HL-60/S4 treated with phorbol 12-myristate 13-acetate at 8.2 ng/mL for 4 days and 3 days (cell line): ENCODE data around the gene RECQL.

Source experiments
- in situ Hi-C: fragments of 300-500 bp; cut with MboI; formaldehyde crosslinking; loops from 2 replicates; pipeline ENCODE4 v1.15.0; 2022; ENCODE audit warnings: low sequenced_read_pairs

The RECQL gene

GRCh38 chr12:21501258-21502163, at the start of gene RECQL, which contains the start of gene GOLT1B:
Gene RECQL (minus strand): TSS chr12:21501635. CDS start chr12:21499570, 2,065 bp downstream.
Gene GOLT1B (plus strand): TSS chr12:21501789. CDS start chr12:21501924, 135 bp downstream.
- in situ Hi-C loops = no loop called here

GRCh38 chr12:21547437-21547836, 46.0 kb upstream of the RECQL start:
- in situ Hi-C loops = no loop called here

GRCh38 chr12:21546716-21547115, 45.3 kb upstream of the RECQL start:
- in situ Hi-C loops = no loop called here

GRCh38 chr12:21545557-21545956, 44.1 kb upstream of the RECQL start:
- in situ Hi-C loops = no loop called here

GRCh38 chr12:21543151-21543550, 41.7 kb upstream of the RECQL start:
- in situ Hi-C loops = no loop called here

DNA sequence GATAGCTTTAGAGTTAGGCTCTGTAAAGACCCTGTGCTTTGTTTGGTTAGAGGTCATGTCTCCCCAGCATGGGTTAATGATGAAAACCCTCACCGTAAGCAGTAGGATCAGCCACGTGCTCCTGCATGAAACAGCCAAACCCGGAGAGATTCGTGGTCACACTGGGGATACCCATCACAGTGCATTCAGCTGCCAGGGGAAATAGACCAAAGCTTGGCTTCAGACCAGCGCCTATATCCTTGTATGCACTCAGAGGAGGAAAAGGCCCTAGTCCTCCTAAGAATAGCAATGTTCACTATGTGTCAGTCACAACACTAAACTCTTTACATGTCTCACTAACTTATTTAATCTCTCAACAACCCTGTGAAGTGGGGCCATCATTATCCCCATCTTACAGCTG, 41.0 kb upstream of the RECQL start:
- in situ Hi-C loops = no loop called here

DNA sequence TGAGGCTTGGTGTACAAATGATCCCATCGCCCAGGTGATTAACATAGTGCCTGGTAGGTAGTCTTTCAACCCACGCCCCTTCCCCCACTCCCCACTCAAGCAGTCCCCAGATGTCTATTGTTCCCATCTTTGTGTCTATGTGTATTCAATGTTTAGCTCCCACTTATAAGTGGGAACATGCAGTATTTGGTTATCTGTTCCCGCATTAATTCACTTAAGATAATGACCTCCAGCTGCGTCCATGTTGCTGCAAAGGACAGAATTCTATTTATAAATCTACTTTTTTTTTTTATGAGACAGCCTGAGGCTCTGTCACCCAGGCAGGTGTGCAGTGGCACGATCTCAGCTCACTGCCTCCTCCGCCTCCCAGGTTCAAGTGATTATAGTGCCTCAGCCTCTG, 40.3 kb upstream of the RECQL start:
- in situ Hi-C loops = no loop called here

GRCh38 chr12:21539797-21540196, 38.4 kb upstream of the RECQL start:
- in situ Hi-C loops = no loop called here

DNA sequence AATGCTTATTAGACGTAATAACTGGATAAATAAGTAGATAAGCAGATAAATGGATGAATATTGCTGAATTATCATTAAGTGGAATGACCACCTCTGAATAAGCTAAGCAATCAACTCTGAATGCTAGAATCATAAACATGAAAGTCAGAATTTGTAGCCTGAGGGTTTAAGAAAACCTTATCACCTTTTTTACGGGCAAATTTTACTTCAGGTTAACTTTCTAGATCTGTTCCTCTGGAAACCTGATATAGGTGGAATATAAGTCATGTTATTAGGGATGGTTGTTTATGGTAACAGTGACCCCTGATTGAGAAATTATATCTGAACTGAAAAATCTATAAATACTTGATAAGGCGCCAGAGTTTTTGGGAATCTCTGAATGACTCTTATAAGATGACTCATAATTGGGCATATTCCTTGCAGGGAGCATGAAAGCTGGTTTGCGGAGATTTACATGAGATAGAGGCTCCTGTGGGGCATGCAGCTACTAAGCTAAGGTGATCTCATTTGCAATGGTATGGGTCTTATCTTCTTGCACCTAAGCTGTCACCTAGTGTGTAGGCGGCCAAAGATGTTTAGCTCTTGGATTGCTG, 36.7 kb upstream of the RECQL start:
- in situ Hi-C loops = no loop called here

DNA sequence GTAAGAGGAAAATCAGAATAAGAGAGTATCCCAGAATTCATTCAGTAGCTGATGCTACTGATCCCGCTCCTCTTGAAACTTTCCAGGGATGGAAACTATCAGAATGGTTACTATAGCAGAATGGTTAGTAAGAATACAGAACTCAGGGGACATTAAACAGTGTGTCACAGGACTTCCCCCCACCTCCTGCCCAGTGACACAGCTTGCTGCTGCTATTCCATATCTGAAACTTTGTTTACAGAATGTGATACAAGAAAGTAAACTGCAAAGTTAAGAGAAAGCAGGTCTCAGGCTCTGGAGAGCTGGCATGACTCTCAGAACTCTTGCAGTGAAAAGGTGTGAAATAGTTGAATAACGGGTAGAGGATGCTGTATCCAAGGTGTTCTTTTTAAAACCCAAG, 28.0 kb upstream of the RECQL start:
- in situ Hi-C loops = no loop called here

- in situ Hi-C loops = no loop called here
Observed at GRCh38 chr12:21528953-21529352, 27.5 kb upstream of the RECQL start.

DNA sequence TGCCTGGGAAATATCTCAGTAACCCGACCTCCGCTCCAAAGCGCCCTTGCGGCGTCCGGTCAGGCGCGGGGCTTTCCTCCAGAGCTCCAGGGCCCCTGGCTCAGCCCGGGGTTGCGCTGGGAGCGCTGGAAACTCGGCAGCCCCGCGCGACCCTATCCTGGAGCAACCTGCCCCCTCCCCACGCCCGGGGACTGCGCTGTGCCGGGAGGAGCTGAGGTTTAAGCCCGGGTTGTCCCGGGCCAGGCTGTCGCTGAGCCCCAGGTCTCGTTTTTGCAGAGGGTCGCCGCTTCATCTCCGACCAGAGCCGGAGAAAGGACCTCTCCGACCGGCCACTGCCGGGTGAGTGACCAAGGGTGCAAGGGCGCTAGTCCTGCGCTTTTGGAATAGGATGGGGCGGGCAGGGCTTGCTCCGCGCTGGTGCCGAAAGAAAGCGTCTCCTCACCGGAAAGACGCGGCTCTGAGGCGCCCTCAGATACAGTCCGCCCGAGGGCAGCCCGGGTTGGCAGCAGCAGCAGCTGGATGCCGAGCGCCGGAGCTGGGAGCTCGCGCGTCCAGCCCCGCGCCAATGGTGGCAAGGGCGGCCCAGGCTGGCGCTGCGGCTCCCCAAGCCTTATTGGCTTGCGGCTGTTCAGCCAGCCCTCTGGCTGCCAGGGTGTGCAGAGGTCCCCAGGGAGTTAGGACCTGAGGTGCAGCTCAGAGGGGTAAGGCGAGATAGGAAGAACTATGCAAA, 26.2 kb upstream of the RECQL start:
- in situ Hi-C loops = no loop called here

GRCh38 chr12:21526721-21527345, 25.4 kb upstream of the RECQL start:
- in situ Hi-C loops = no loop called here

GRCh38 chr12:21526053-21526452, 24.6 kb upstream of the RECQL start, which contains the start of gene SPX:
Gene SPX (plus strand): TSS chr12:21526296. CDS start chr12:21526473, 177 bp downstream.
- in situ Hi-C loops = no loop called here

- in situ Hi-C loops = no loop called here
Observed at GRCh38 chr12:21523148-21523547, 21.7 kb upstream of the RECQL start.

DNA sequence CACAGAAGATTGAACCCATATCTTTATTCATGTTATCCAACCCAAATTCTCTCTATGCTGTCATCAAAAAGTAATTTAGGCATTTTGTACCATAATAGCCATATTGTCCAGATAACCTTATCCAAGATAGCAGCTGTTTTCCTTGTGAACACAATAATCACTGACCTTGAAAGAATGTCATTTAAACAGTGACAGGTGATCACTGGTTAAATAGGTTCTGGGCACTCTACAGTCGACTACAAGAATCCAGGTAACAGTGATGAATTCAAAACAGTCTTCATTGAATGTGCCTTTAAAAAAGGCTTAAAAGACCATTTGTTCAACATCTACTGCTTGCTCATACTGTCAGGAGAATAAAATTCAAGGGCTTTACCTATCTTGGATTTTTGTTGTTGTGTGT, 20.1 kb upstream of the RECQL start:
- in situ Hi-C loops = no loop called here

- in situ Hi-C loops = no loop called here
Observed at GRCh38 chr12:21518451-21518850, 17.0 kb upstream of the RECQL start.

- in situ Hi-C loops = no loop called here
Observed at GRCh38 chr12:21516281-21516680, 14.8 kb upstream of the RECQL start.

DNA sequence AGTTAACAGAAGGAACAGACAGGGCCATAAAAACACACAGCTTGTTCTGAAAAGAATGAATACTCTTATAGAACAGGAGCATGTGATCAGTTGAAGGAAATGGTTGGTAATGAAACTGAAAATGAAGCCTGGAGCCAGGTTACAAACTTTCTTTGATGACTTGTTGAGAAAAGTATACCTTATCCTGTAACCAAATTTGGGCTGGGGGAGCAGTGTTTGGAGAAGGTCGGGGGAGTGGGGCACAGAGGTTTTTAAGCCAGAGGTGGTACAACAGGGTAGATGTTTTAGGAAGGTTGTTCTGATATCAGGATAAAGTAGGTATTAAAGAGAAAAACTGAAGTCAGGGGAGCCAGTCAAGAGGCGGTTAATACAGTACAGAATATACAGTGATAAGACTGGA, 8.3 kb upstream of the RECQL start:
- in situ Hi-C loops = no loop called here

DNA sequence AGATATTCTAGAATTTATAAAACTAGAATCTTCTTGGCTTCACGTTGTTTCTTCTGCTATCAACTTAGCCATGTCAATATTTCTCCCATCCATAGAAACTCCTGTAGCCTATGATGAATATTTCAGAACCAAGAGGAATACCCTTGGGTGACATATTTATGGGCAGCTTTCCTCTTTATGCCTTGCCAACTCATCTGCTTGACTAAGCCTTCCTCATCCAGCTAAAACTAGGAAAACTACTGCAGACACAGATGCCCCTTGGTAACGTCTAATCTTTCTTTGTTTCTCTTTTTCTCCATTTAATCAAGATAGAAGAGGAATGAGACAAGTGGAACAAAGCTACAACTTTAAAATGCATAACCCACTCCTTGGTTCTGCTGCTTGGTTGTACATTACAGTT, 6.4 kb upstream of the RECQL start:
- in situ Hi-C loops = no loop called here

- in situ Hi-C loops = no loop called here
Observed at GRCh38 chr12:21505888-21506287, 4.5 kb upstream of the RECQL start.
